ENCODE results near the gene TIGD3. TPM values are rescaled to one million over a fixed set of nuclear protein-coding genes. Genes with fewer than 3 reads are reported as not detected.

TIGD3 gene
- total and polyA plus RNA-seq, 2 of the 13 experiments (the other 11 are each of a cell fraction or from before 2014, with no cell fraction given), result 0.49 to 4.9 TPM

DNA sequence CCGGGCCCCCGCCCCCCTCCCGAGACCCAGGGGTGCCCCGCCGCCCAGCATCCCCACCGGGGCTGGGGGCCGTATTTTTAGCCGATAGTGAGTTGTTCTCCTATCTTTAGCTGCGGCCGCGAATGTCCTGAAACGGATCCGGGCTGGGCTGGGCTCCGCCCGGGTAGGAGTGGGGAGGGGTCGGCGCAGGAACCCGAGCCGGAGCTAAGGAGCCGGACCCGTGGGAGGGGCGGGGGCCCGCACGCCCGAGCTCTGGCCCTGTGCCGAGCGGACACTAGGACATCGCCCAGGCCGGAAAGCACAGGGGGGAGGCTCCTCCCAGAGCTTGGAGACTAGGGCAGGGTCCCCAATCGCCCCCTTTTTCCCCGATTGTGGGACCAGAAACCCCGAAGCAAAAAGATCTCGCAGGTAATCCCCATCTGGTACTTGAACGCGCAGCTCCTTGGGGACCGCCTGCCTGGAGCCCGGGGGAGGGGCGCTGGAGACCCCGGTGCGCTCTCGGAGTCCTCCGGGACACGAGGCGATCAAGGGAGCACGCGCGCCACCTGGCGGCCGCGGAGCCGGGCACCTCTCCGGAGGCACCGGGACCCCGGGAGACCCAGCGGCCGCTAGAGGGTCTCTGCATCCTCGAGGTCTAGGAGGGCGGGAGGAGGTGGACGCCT is 39.2 kb upstream of the TIGD3 start (continued):
- 0 out of 2 replicates have a peak, but pooled peaks have one; percentile 26 for TF ChIP-seq HDAC2 (CRISPR knock-in tag; IDR thresholded peaks at IDR 0.05)
- TF ChIP-seq ZNF205 (CRISPR knock-in tag; IDR thresholded peaks at IDR 0.05), result no peak; the same call in 1 of the 2 replicates
- TF ChIP-seq MED13 (CRISPR knock-in tag; IDR thresholded peaks at IDR 0.05), result no peak; the same call in 1 of the 2 replicates
- TF ChIP-seq ZBTB20 (CRISPR knock-in tag; IDR thresholded peaks at IDR 0.05; ENCODE audit: borderline replicate concordance, low read depth), result peak; percentile 53; the same call in 1 of the 2 replicates
- TF ChIP-seq ISL2 (CRISPR knock-in tag; IDR thresholded peaks at IDR 0.05), result peak; percentile 69; the same call in 1 of the 2 replicates
- TF ChIP-seq ZNF773 (CRISPR knock-in tag; IDR thresholded peaks at IDR 0.05; ENCODE audit: borderline replicate concordance), result no peak
- TF ChIP-seq, protein P1, sequence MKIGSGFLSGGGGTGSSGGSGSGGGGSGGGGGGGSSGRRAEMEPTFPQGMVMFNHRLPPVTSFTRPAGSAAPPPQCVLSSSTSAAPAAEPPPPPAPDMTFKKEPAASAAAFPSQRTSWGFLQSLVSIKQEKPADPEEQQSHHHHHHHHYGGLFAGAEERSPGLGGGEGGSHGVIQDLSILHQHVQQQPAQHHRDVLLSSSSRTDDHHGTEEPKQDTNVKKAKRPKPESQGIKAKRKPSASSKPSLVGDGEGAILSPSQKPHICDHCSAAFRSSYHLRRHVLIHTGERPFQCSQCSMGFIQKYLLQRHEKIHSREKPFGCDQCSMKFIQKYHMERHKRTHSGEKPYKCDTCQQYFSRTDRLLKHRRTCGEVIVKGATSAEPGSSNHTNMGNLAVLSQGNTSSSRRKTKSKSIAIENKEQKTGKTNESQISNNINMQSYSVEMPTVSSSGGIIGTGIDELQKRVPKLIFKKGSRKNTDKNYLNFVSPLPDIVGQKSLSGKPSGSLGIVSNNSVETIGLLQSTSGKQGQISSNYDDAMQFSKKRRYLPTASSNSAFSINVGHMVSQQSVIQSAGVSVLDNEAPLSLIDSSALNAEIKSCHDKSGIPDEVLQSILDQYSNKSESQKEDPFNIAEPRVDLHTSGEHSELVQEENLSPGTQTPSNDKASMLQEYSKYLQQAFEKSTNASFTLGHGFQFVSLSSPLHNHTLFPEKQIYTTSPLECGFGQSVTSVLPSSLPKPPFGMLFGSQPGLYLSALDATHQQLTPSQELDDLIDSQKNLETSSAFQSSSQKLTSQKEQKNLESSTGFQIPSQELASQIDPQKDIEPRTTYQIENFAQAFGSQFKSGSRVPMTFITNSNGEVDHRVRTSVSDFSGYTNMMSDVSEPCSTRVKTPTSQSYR (CRISPR knock-in tag; IDR thresholded peaks at IDR 0.05; ENCODE audit: borderline replicate concordance), result peak; percentile 68; the same call in 1 of the 2 replicates
- TF ChIP-seq THAP11 (CRISPR knock-in tag; IDR thresholded peaks at IDR 0.05), result peak; percentile 54; the same call in 1 of the 2 replicates
- TF ChIP-seq SALL1 (CRISPR knock-in tag; IDR thresholded peaks at IDR 0.05), result peak; percentile 86
- no peak; the same call in none of the 2 replicates for TF ChIP-seq ESRRA (CRISPR knock-in tag; IDR thresholded peaks at IDR 0.05; ENCODE audit: low read depth)
- no peak for TF ChIP-seq IKZF1 (IDR thresholded peaks at IDR 0.05)
- no peak for TF ChIP-seq ZNF569 (CRISPR knock-in tag; IDR thresholded peaks at IDR 0.05; ENCODE audit: borderline replicate concordance)
- TF ChIP-seq SIX4 (CRISPR knock-in tag; IDR thresholded peaks at IDR 0.05), result 0 out of 2 replicates have a peak, but pooled peaks have one; percentile 10
- no peak for TF ChIP-seq ZBTB3 (CRISPR knock-in tag; IDR thresholded peaks at IDR 0.05; ENCODE audit: borderline replicate concordance, low read depth)
- TF ChIP-seq ZNF317 (CRISPR knock-in tag; IDR thresholded peaks at IDR 0.05), result peak; percentile 23; the same call in 1 of the 2 replicates
- TF ChIP-seq ZNF772 (CRISPR knock-in tag; IDR thresholded peaks at IDR 0.05), result no peak
- TF ChIP-seq, protein P2, sequence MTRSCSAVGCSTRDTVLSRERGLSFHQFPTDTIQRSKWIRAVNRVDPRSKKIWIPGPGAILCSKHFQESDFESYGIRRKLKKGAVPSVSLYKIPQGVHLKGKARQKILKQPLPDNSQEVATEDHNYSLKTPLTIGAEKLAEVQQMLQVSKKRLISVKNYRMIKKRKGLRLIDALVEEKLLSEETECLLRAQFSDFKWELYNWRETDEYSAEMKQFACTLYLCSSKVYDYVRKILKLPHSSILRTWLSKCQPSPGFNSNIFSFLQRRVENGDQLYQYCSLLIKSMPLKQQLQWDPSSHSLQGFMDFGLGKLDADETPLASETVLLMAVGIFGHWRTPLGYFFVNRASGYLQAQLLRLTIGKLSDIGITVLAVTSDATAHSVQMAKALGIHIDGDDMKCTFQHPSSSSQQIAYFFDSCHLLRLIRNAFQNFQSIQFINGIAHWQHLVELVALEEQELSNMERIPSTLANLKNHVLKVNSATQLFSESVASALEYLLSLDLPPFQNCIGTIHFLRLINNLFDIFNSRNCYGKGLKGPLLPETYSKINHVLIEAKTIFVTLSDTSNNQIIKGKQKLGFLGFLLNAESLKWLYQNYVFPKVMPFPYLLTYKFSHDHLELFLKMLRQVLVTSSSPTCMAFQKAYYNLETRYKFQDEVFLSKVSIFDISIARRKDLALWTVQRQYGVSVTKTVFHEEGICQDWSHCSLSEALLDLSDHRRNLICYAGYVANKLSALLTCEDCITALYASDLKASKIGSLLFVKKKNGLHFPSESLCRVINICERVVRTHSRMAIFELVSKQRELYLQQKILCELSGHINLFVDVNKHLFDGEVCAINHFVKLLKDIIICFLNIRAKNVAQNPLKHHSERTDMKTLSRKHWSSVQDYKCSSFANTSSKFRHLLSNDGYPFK (CRISPR knock-in tag; IDR thresholded peaks at IDR 0.05; ENCODE audit: borderline replicate concordance), result no peak
- TF ChIP-seq ZNF143 (CRISPR knock-in tag; IDR thresholded peaks at IDR 0.05), result no peak
- TF ChIP-seq ZNF709 (CRISPR knock-in tag; IDR thresholded peaks at IDR 0.05), result 0 out of 2 replicates have a peak, but pooled peaks have one; percentile 28
- TF ChIP-seq ZFAT (CRISPR knock-in tag; conservative IDR thresholded peaks at IDR 0.05), result 0 out of 2 replicates have a peak, but pooled peaks have one; percentile 24
- no peak for TF ChIP-seq ATRX (CRISPR knock-in tag; IDR thresholded peaks at IDR 0.05; ENCODE audit: borderline replicate concordance)
- no peak for TF ChIP-seq PHB2 (IDR thresholded peaks at IDR 0.05; ENCODE audit: partially characterized antibody)
- TF ChIP-seq SAP130 (CRISPR knock-in tag; IDR thresholded peaks at IDR 0.05; ENCODE audit: low read depth), result peak; percentile 60
- TF ChIP-seq, protein P3, sequence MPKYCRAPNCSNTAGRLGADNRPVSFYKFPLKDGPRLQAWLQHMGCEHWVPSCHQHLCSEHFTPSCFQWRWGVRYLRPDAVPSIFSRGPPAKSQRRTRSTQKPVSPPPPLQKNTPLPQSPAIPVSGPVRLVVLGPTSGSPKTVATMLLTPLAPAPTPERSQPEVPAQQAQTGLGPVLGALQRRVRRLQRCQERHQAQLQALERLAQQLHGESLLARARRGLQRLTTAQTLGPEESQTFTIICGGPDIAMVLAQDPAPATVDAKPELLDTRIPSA (CRISPR knock-in tag; IDR thresholded peaks at IDR 0.05; ENCODE audit: borderline replicate concordance), result peak; percentile 70; the same call in 1 of the 2 replicates
- no peak for TF ChIP-seq ZNF816 (CRISPR knock-in tag; IDR thresholded peaks at IDR 0.05; ENCODE audit: borderline replicate concordance)
